ENCODE data around the gene USP2.

Gene USP2

DNA sequence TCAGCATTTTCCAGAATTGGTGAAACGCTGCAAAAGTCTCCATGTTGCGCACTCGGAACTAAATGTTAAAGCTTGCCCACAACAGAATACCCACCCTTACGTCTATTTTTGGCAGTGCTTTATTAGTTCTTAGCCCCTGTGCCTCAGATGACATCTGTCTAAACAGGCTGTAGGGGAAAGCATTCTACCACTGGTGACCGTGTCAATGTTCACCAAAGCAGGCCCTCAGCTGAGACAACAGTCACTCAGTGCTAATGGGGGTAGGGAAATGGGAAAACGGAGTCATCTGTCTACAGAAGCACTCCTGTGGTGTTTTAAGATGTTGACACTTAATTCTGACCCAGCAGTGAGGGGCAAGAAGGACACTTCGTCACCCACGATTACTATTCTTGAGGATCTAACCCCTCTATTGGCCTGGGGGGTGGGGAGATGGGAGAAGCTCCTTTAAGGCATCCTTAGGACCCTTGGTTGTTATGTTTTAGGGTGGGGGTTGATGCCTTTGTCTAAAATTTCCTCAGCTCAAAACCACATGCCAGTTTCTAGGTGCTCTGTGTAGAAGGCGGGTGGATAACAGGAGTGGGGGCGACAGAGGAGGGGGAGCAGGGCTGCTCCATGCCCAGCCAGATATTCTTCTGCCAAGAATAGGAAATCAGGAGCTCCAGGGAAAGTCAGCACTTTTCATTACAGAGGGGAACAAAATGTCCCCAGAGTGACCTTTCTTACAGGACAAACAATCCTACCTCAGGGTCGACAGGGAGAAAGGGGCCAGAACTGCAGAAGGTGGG, 19.4 kb downstream of the USP2 start:
- no peak for DNase-seq

- DNase-seq: peak; percentile 67
These were observed 20.3 kb downstream of the USP2 start for GRCh38 chr11:119361056-119361787.

DNA sequence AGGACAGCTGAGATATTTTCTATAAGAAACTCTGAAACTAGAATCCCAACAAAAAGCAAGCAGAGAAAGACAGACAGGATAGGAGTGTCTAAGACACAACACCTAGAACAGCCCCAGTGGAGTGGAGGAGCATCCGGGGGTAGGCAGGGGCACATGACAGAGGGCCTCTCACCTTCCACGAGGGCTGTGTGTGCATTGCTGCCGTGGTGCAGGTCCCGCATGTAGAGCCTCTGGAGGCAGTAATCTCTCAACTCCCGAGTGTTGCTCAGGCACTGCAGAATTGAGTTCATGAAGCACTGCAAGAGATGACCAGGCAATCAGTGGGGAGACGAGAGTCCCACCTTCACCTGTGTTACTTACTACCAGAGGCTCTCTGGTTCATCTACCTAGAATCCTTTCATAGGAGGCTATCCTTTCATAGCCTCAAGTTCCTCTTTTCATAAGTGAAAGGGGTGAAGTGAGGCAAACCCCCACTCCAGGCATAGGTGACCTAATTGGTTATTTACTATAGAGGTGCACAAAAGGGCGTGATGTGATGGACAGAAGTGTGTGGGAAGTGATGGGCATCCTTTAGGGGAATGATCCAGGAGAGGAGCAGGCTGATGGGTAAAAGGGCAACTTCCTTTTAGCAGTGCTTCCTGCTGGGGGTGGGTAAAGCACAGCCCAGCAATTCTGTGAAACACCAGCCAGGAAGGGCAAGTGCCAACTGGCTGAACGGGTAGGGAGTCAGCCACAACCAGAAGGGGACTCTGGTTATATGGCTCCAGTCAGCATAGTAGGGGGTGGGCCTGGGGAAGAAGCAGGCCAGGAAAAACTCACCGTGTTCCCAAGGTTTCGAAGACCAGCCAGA, 21.9 kb downstream of the USP2 start:
- no peak for DNase-seq

DNA sequence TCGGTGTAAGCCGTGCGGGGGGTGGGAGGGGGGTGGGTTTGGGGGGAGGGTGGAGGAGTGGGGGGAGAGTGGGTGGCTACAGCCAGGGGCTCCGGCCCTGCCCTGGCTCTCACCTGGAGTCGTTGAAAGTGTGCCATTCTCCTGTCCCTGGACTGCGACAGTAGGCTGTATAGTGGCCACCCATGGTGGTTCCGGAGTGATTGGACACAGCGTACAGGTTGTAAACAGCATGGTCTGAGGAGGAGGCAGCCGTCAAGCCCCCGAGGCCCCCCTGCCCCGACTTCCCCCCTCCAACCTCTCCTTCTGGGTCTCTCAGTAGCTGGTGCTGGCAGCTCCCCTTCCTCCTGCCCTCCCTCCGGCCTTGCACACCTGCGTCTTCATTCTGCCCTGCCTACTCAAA, 24.4 kb downstream of the USP2 start:
- DNase-seq: no peak

DNA sequence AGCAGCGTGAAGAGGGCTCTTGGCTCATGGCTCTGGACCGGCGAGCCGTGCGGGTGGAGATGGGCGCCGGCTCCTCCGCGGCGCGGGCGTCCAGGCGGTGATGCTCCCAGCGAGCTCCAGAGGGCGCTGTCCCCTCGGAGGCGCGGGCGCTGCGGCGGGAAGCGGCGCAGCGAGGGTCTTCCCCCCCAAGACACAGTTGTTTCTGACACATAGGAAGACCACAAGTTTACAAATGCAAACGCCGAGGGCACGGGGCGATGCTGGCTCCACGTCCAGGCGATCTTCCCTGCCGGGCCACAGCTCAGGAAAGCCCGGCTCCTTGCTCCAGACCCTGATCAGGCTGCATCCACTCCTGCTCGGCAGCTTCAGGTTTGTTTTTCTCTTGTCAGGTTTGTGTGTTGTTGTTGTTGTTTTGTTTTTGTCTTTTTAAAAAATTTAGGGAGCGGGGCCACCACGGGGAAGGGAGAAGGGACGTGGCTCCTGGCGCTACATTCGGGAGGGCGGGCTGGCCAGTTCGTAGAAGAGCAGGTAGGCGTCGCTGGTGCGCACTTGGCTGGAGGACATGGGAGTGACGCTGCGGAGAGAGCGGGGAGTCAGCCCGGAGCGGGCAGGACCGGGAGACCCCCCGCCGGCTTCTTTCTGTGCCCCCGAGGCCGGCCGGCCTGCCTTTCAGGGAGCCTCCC, 25.0 kb downstream of the USP2 start:
- DNase-seq: peak; percentile 63

GRCh38 chr11:119355091-119355843, 26.2 kb downstream of the USP2 start:
- no peak for DNase-seq

DNA sequence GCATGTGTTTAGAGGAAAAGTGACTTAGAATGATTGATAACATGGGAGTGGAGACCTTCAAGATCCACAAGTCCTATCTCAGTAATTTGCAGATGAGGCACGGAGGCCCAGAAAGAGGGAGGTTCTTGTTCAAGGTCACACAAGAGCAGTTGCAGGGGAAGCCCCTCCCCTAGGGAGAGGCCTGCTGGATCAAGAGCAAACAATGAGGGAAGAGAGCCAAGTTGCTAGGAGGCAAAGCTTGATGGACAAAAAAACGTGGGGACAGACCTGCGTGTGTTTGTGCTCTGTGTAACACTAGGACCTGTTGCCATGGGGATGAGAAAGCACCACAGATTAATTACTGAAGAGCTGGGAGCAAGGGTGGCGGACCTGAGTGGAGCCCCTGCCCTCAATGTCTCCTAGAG, 28.6 kb downstream of the USP2 start:
- peak; percentile 77 for DNase-seq

GRCh38 chr11:119351232-119351631, 30.3 kb downstream of the USP2 start:
- DNase-seq: no peak

GRCh38 chr11:119350302-119350701, 31.2 kb downstream of the USP2 start:
- DNase-seq: no peak

- DNase-seq: no peak
These were observed 33.4 kb downstream of the USP2 start for GRCh38 chr11:119347940-119348605.

- DNase-seq: no peak
These were observed 34.2 kb downstream of the USP2 start for GRCh38 chr11:119347242-119347641.

GRCh38 chr11:119346605-119347004, 34.9 kb downstream of the USP2 start, which contains the start of gene MFRP:
TSS of gene MFRP (minus strand) at chr11:119346705. CDS start at chr11:119346513, 192 bp downstream.
- DNase-seq: no peak

- DNase-seq: no peak
These were observed 35.8 kb downstream of the USP2 start for GRCh38 chr11:119345685-119346084.

DNA sequence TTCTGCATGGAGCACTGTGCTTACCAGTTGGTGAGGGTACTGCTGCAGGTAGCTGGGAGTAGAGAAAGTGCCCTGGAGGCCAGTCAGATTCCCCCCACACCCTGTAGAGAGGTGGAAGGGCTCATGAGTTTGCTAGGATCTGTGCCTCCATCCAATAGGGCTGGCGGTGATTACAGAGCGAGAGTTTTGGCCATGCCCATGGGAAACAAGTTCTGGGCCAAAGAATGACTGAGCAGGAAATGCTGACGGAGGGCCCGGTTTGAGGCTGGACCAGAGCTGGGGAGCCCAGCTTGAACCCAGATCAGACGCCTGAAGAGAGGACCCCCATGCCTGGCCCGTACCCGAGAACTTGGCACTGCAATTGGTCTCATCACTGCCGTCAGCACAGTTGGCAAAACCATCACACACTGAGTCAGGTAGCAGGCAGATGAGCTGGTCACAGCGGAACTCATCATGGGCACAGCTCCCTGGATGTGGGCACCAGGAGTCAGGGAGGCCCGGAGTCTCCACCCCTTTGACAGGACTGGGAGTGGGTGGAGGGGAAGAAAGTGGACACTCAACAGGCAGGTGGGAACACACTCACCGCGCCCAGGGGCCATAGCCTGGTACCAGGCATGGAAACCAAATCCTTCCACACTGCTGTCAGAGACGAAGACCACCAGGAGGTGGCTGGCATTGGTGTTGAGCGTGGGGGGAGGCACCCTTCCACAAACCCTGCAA, 37.0 kb downstream of the USP2 start:
- no peak for DNase-seq

DNA sequence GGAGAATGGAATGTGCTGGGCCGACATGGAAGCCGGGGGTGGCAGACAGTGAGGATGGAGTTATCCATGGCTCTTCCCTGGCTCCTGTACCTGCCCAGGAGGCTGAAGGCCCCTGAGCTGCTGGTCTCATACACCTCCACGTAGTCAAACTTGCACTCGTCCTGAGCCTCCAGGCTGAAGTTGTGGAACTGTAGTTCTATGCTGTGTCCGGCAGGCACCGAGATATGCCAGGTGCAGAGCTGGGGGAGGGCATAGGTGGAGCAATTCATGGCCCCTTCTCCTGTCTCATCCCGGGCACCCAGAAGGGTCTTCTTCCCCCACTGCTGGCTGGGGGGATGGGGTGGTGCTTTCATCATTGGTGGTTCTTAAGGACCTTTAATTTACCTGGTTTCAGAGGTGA, 37.8 kb downstream of the USP2 start:
- no peak for DNase-seq

GRCh38 chr11:119342362-119343130, 38.9 kb downstream of the USP2 start:
- no peak for DNase-seq

- no peak for DNase-seq
These were observed 39.5 kb downstream of the USP2 start for GRCh38 chr11:119342023-119342300.

- no peak for DNase-seq
These were observed 40.1 kb downstream of the USP2 start for GRCh38 chr11:119341222-119342022.

All from NCI-H2171 (cell line).